CD14-positive monocyte (primary cell): Measurements from ENCODE around the gene RAD51D. TPM values are rescaled to one million over a fixed set of nuclear protein-coding genes. Genes with fewer than 3 reads are reported as not detected.

Experiments used
- DNase-seq, 3 donors: peaks; one replicate each; pipeline ENCODE4 v3.0.0-alpha.2; 2011 to 2022
- H2AFZ ChIP-seq: 2 replicates; pipeline ENCODE4 v1.6.0; 2012; ENCODE audit warnings: mild to moderate bottlenecking, low read depth, low read length, inconsistent platforms; ENCODE audit not compliant: insufficient read depth, poor library complexity, severe bottlenecking
- H3K27ac ChIP-seq, 2 donors: 1 replicate in 1 of 2; 2 replicates in 1 of 2; pipeline ENCODE4 v1.5.1; 2012 to 2013; ENCODE audit warnings: low read length in 2 of 2, control low read depth in 1 of 2, inconsistent platforms in 1 of 2, low read depth in 1 of 2, mild to moderate bottlenecking in 1 of 2
- H3K27me3 ChIP-seq, 2 donors: one replicate each; pipeline versions ENCODE4 v1.6.0 to v1.6.1; 2011 to 2013; ENCODE audit warnings: low read length in 2 of 2; ENCODE audit not compliant: control insufficient read depth in 2 of 2, insufficient read depth in 2 of 2
- H3K36me3 ChIP-seq, 2 donors: replicated peaks in 1 of 2; 1 replicate in 1 of 2; 2 replicates in 1 of 2; pipeline versions ENCODE4 v1.5.1 to v1.6.1; 2012 to 2013; ENCODE audit warnings: low read length in 2 of 2, control low read depth in 1 of 2, inconsistent platforms in 1 of 2, mild to moderate bottlenecking in 1 of 2; ENCODE audit not compliant: insufficient read depth in 2 of 2, control insufficient read depth in 1 of 2
- H3K4me1 ChIP-seq, 2 donors: 1 replicate in 1 of 2; 2 replicates in 1 of 2; pipeline versions ENCODE4 v1.5.1 to v1.6.1; 2012 to 2013; ENCODE audit warnings: low read length in 2 of 2, control low read depth in 1 of 2, inconsistent platforms in 1 of 2, mild to moderate bottlenecking in 1 of 2, moderate library complexity in 1 of 2; ENCODE audit not compliant: insufficient read depth in 2 of 2, control insufficient read depth in 1 of 2
- H3K4me2 ChIP-seq: replicated peaks from 2 replicates; pipeline ENCODE3; 2012; ENCODE audit warnings: low read length, moderate library complexity, mild to moderate bottlenecking; ENCODE audit not compliant: poor library complexity, severe bottlenecking; ENCODE audit errors: extremely low read depth
- H3K4me3 ChIP-seq, 3 experiments: fragments of 200-600 bp in 1 of 3; sonication (generic) in 1 of 3; replicated peaks in 1 of 3; 1 replicate in 2 of 3; 2 replicates in 1 of 3; pipeline ENCODE4 v1.5.1; 2011 to 2013; ENCODE audit warnings: low read length in 3 of 3, mild to moderate bottlenecking in 3 of 3, control low read depth in 2 of 3, low read depth in 2 of 3, inconsistent platforms in 1 of 3, moderate library complexity in 1 of 3
- H3K79me2 ChIP-seq: 2 replicates; pipeline ENCODE4 v1.6.0; 2012; ENCODE audit warnings: mild to moderate bottlenecking, control low read depth, inconsistent platforms, low read length, moderate library complexity; ENCODE audit not compliant: insufficient read depth
- H3K9ac ChIP-seq: 2 replicates; pipeline ENCODE4 v1.6.0; 2017; ENCODE audit warnings: low read length, mild to moderate bottlenecking; ENCODE audit not compliant: insufficient read depth, poor library complexity, severe bottlenecking
- H3K9me3 ChIP-seq, 2 donors: replicated peaks in 1 of 2; 1 replicate in 1 of 2; 2 replicates in 1 of 2; pipeline versions ENCODE4 v1.5.1 to v1.6.1; 2012 to 2013; ENCODE audit warnings: low read length in 2 of 2, control low read depth in 1 of 2; ENCODE audit not compliant: control insufficient read depth in 1 of 2, insufficient read depth in 1 of 2
- H4K20me1 ChIP-seq: 2 replicates; pipeline ENCODE4 v1.6.0; 2012; ENCODE audit warnings: mild to moderate bottlenecking, low read length, control low read depth, moderate library complexity; ENCODE audit not compliant: insufficient read depth
- H3K27ac Mint-ChIP-seq, 7 donors: one replicate each; pipeline ENCODE4 v1.8.0; 2020; ENCODE audit warnings: mild to moderate bottlenecking in 7 of 7, mixed read lengths in 7 of 7, moderate library complexity in 6 of 7, inconsistent platforms in 2 of 7
- H3K27me3 Mint-ChIP-seq, 3 donors: one replicate each; pipeline ENCODE4 v1.8.0; 2021 to 2022; ENCODE audit warnings: low read depth in 3 of 3, mild to moderate bottlenecking in 3 of 3, mixed read lengths in 3 of 3, moderate library complexity in 3 of 3, inconsistent platforms in 1 of 3
- H3K36me3 Mint-ChIP-seq, 2 donors: one replicate each; pipeline ENCODE4 v1.8.0; 2020; ENCODE audit warnings: mixed read lengths in 2 of 2, inconsistent platforms in 1 of 2, mild to moderate bottlenecking in 1 of 2
- H3K4me1 Mint-ChIP-seq: one replicate; pipeline ENCODE4 v1.8.0; 2020; ENCODE audit warnings: mild to moderate bottlenecking, mixed read lengths
- H3K4me3 Mint-ChIP-seq, 2 donors: one replicate each; pipeline ENCODE4 v1.8.0; 2020; ENCODE audit warnings: mild to moderate bottlenecking in 2 of 2, mixed read lengths in 2 of 2, moderate library complexity in 1 of 2
- H3K9me3 Mint-ChIP-seq, 7 donors: one replicate each; pipeline ENCODE4 v1.8.0; 2020 to 2022; ENCODE audit warnings: mixed read lengths in 7 of 7, mild to moderate bottlenecking in 6 of 7, moderate library complexity in 6 of 7, inconsistent platforms in 2 of 7
- WGBS: methylation state at CpG from one replicate; pipeline ENCODE4 v1.1.5; 2013; ENCODE audit warnings: missing lambda C conversion rate; ENCODE audit not compliant: insufficient coverage; 5-methylcytosine and 5-hydroxymethylcytosine counted together
- intact Hi-C, 2 donors: fragments of 100-400 bp; cut with micrococcal nuclease; formaldehyde crosslinking; loops; one replicate each; pipeline versions ENCODE4 v1.15.0 to v1.15.1; 2023
- polyA plus RNA-seq, 3 donors: library from polyadenylated mRNA; depleted of rRNA in 1 of 3; unstranded in 2 of 3; stranded (reverse) in 1 of 3; fragments of 300-500 nt in 2 of 3; fragments of >200 nt in 1 of 3; fragmentation: Illumina TruSeq in 2 of 3; gene quantifications; 1 replicate in 2 of 3; 2 replicates in 1 of 3; pipeline ENCODE4 v1.2.3, GENCODE V29; 2012 to 2021
- TF ChIP-seq, protein P1 (sequence below): fragments of 200-600 bp; IDR thresholded peaks from one replicate; pipeline ENCODE4 v1.8.0; 2022; ENCODE audit warnings: antibody characterized with exemption, mild to moderate bottlenecking

Gene RAD51D
- polyA plus RNA-seq, 3 donors, result 4.4 to 6.9 (median 5.8) TPM

DNA sequence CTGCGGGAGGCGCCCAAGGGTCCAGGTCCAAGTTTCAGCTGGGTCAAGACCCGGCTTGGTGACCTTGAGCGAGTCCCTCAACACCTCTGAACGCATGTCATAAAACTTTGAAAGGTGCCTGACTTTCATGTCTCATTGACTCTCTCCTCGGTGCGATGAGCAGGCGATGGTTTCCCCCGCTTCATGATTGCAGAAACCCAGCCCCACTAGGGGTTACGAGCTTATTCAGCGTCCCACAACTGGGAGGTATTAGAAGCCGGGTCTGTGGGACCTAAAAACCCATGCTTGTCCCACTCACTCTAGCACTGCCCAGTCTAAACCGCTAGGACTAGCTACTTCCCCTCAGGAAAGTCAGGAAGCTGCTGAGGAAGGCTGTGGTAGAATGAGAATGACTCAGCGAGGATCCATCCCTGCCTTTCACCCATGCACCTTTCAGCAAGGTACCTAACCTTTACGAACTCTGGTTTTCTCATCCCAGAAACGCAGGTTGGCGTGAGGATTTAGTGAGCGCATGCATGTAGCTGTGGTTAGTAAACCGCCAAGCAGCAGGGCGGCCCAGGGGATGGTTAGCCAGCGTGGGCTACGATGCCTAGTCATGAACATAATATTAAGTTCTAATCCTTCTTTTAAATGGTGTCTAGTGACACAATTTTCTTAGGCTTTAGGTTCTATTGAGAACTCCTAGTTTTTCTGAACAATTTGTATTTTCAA lies 29.9 kb downstream of the RAD51D start:
- intact Hi-C loops, result loop anchor here (1.0 to 5.0 kb wide), 8 partner anchors 27 to 107 kb away; partner anchors contain the start of genes LIG3 (in 1 of the 2) and RFFL (in 1 of the 2)
- H3K9ac ChIP-seq, result peak overlapping the region; percentile 81
- Mint-ChIP-seq H3K4me1 (peaks cover 34% of the 10 kb centered on the region), H3K9me3 (no peaks in the 10 kb centered on the region), H3K27me3 (peaks cover 0 to 2% (median 0%) of the 10 kb centered on the region in 3 donors), H3K27ac (peak overlapping the region; percentile 89 to 95 (median 92)), H3K4me3 (peak overlapping the region; percentile 87 to 96), H3K36me3 (peaks cover 0 to 2% of the 10 kb centered on the region in 2 donors)
- H3K79me2 ChIP-seq, result peaks cover 39% of the 10 kb centered on the region
- H3K36me3 ChIP-seq, result no peaks in the 10 kb centered on the region
- WGBS, result under 1% methylated on average over 10 of the region's 22 CpGs
- H3K4me1 ChIP-seq, result peaks cover 25 to 31% of the 10 kb centered on the region in 2 donors
- TF ChIP-seq, protein P1, sequence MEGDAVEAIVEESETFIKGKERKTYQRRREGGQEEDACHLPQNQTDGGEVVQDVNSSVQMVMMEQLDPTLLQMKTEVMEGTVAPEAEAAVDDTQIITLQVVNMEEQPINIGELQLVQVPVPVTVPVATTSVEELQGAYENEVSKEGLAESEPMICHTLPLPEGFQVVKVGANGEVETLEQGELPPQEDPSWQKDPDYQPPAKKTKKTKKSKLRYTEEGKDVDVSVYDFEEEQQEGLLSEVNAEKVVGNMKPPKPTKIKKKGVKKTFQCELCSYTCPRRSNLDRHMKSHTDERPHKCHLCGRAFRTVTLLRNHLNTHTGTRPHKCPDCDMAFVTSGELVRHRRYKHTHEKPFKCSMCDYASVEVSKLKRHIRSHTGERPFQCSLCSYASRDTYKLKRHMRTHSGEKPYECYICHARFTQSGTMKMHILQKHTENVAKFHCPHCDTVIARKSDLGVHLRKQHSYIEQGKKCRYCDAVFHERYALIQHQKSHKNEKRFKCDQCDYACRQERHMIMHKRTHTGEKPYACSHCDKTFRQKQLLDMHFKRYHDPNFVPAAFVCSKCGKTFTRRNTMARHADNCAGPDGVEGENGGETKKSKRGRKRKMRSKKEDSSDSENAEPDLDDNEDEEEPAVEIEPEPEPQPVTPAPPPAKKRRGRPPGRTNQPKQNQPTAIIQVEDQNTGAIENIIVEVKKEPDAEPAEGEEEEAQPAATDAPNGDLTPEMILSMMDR, result peak; percentile 64
- peak overlapping the region; percentile 99 for H2AFZ ChIP-seq
- peak overlapping the region; percentile 75 to 89 for H3K27ac ChIP-seq
- peak overlapping the region; percentile 61 to 100 (median 71) for H3K4me3 ChIP-seq
- H3K27me3 ChIP-seq, result no peaks in the 10 kb centered on the region
- no peaks in the 10 kb centered on the region for H3K9me3 ChIP-seq
- DNase-seq, result peak; percentile 39 to 79 (median 79)
- H3K4me2 ChIP-seq, result peak overlapping the region; percentile 100
- H4K20me1 ChIP-seq, result peaks cover 15% of the 10 kb centered on the region

DNA sequence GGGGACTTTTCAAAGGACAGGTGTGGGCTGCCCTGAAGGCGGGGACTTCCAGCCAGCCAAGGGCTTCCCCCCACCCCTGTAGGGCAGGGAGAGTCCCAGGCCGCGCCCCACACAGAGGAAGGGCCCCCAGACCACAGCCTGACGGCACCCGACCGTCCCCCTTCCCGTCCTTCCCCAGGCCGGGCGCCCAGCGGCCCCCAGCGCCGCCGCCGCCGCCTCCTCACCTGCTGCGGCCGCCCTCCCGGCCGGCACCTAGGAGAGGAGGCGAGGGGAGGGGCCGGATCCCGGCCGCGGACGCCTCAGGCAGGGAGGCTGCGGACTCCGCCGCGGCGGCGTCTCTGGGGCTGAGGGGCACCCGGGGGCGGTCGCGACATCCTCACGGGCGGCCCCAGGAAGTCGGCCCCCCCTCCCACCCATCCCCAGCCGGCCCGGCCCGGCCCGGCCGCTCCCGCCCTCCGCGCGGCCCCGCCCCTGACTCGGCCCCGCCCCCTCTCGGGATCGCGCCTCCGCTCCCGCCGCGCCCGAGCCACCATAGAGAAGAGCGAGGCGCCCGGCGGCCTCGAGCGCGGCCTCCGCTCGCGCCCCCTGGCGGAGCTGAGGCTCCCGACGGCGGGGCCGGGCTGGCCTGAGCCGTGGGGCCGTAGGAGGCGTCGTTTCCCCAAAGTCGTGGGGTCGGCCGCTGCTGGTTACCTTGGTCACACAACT lies 30.6 kb downstream of the RAD51D start:
- Histone ChIP-seq H3K4me3 (peak overlapping the region; percentile 88 to 100 (median 90)), H2AFZ (peak overlapping the region; percentile 99)
- TF ChIP-seq, protein P1, result peak; percentile 83

More for the DNA sequence above, 30.6 kb downstream of the RAD51D start:
- Mint-ChIP-seq H3K27me3 (peaks cover 0 to 2% (median 0%) of the 10 kb centered on the region in 3 donors), H3K9me3 (no peaks in the 10 kb centered on the region), H3K4me1 (peaks cover 30% of the 10 kb centered on the region), H3K4me3 (peak overlapping the region; percentile 91 to 97), H3K27ac (peak overlapping the region; percentile 89 to 97 (median 94)), H3K36me3 (peaks cover 0 to 8% of the 10 kb centered on the region in 2 donors)
- peak; percentile 76 to 87 (median 85) for DNase-seq
- intact Hi-C loops, result loop anchor here (1.0 to 5.0 kb wide), 7 partner anchors 26 to 107 kb away; partner anchors contain the start of genes LIG3 (in 1 of the 2) and RFFL (in 1 of the 2)
- Histone ChIP-seq H3K9ac (peak overlapping the region; percentile 85), H4K20me1 (peaks cover 15% of the 10 kb centered on the region), H3K4me2 (peak overlapping the region; percentile 100), H3K4me1 (peaks cover 21 to 28% of the 10 kb centered on the region in 2 donors), H3K27ac (peak overlapping the region; percentile 78 to 92), H3K9me3 (no peaks in the 10 kb centered on the region), H3K27me3 (no peaks in the 10 kb centered on the region), H3K36me3 (no peaks in the 10 kb centered on the region), H3K79me2 (peaks cover 46% of the 10 kb centered on the region)
- under 1% methylated on average over 69 of the region's 80 CpGs for WGBS
